ENCODE results near the gene GTF2H1. TPM values are rescaled to one million over a fixed set of nuclear protein-coding genes. Genes with fewer than 3 reads are reported as not detected.
"Not testable (repeated sequence)": the region's sequence is repeated elsewhere in the genome, so short reads cannot be mapped to it uniquely, and the experiment has no call there.

The GTF2H1 gene
- total RNA-seq, 1 donor from 2014 or later = 52.2 TPM

- no peak for DNase-seq (ENCODE audit: low spot score)
Measured at GRCh38 chr11:18393581-18394274, 71.4 kb downstream of the GTF2H1 start.

DNA sequence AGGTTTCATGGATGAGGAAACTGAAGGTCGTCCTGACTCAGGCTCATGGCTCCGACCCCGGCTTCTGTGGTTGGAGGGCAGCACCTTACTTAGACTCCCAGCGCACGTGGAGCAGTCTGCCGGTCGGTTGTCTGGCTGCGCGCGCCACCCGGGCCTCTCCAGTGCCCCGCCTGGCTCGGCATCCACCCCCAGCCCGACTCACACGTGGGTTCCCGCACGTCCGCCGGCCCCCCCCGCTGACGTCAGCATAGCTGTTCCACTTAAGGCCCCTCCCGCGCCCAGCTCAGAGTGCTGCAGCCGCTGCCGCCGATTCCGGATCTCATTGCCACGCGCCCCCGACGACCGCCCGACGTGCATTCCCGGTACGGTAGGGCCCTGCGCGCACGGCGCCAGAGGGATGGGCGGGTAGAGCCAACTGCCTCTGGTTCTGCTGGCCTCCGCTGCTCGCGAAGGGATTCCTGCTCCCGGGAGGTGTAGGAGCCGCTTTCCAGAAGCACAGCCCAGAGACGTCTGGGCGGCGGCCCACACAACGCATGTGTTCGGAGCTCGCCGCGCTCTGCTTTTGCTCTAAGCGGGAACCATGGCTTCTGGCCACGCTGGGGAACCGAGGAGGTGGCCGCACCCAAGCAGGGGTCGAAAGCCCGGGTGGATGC, 72.0 kb downstream of the GTF2H1 start, which contains the start of gene LDHA:
LDHA (plus strand) TSS at position 289 of the 653 bp plus-strand sequence. CDS start 2,280 bp downstream, outside the sequence.
- intact Hi-C loops (cut with micrococcal nuclease) = loop anchor here (1.0 to 10.0 kb wide), 6 partner anchors 10 to 1990 kb away; partner anchors contain the start of genes E2F8 and PRMT3

More at GRCh38 chr11:18393581-18394274, 71.4 kb downstream of the GTF2H1 start:
- no peaks in the 10 kb centered on the region for H3K27me3 Mint-ChIP-seq (ENCODE audit: insufficient read depth)
- H3K4me1 Mint-ChIP-seq (ENCODE audit: low read depth) = peaks cover 45% of the 10 kb centered on the region
- H3K4me3 Mint-ChIP-seq = peak overlapping the region; percentile 99
- H3K27ac Mint-ChIP-seq = peak overlapping the region; percentile 98
- no peaks in the 10 kb centered on the region for H3K9me3 Mint-ChIP-seq
- peaks cover 38% of the 10 kb centered on the region for H3K36me3 Mint-ChIP-seq (ENCODE audit: low read depth)
- intact Hi-C loops (cut with micrococcal nuclease) = loop anchor here (1.0 to 10.0 kb wide), 6 partner anchors 9 to 1991 kb away; partner anchors contain the start of genes E2F8 and PRMT3

DNA sequence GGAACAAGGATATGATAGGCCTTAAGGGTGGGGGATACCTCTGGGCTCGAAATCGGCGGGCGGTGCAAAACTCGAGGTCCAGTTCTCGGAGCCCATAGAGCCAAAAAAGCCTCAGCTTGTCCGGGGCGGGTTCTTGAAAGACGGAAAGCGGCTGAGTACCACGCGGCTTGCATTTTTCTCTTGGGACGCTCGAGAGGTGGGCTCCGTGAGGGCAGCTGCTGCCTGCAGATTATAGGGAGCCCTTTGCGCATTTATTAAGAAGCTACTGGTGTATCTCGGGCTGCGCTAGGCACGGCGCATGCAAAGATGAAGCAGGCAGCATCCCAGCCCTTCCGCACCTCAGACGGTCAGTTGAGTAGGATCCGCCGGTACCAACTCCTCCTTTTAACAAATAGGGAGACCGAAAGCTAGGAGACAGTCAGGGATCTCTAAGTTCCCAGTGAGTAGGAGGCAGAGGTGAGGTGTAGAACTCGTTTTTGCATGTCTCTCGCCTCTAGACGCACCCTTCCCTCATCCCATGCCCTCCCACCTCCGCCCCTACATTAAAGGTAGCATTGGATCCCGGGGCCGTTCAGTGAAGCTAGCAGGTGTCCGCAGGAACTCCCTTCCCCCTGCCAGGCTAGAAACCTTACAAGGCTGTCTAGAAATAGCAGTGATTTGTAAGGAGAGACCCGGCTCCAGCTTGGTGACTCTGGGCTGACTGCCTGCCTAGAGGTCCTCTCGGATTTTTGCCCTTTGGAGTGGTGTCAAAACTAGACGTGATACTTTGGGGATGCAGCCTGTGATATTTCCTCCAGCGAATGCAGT, 72.8 kb downstream of the GTF2H1 start:
- no peaks in the 10 kb centered on the region for H3K9me3 Mint-ChIP-seq
- peak overlapping the region; percentile 98 for H3K27ac Mint-ChIP-seq
- no peaks in the 10 kb centered on the region for H3K27me3 Mint-ChIP-seq (ENCODE audit: insufficient read depth)
- intact Hi-C loops (cut with micrococcal nuclease) = loop anchor here (1.0 to 10.0 kb wide), 7 partner anchors 11 to 1990 kb away; partner anchors contain the start of genes E2F8, PRMT3 and UEVLD
- peak overlapping the region; percentile 99 for H3K4me3 Mint-ChIP-seq
- no peak for DNase-seq (ENCODE audit: low spot score)
- peaks cover 52% of the 10 kb centered on the region for H3K36me3 Mint-ChIP-seq (ENCODE audit: low read depth)
- H3K4me1 Mint-ChIP-seq (ENCODE audit: low read depth) = peaks cover 59% of the 10 kb centered on the region

More for the DNA sequence above, 72.0 kb downstream of the GTF2H1 start, which contains the start of gene LDHA:
- Mint-ChIP-seq H3K4me3 (peak within 1 kb of the TSS; percentile 99), H3K4me1 (ENCODE audit: low read depth) (peaks cover 52% of the 10 kb centered on the region), H3K9me3 (no peaks in the 10 kb centered on the region), H3K27me3 (ENCODE audit: insufficient read depth) (no peaks in the 10 kb centered on the region), H3K27ac (peak within 1 kb of the TSS; percentile 98), H3K36me3 (ENCODE audit: low read depth) (peaks cover 44% of the 10 kb centered on the region)
- peak; percentile 97 for DNase-seq (ENCODE audit: low spot score)

GRCh38 chr11:18395735-18396504, 73.6 kb downstream of the GTF2H1 start:
- peaks cover 59% of the 10 kb centered on the region for H3K36me3 Mint-ChIP-seq (ENCODE audit: low read depth)
- peak; percentile 96 for DNase-seq (ENCODE audit: low spot score)
- H3K27me3 Mint-ChIP-seq (ENCODE audit: insufficient read depth) = no peaks in the 10 kb centered on the region
- no peaks in the 10 kb centered on the region for H3K9me3 Mint-ChIP-seq
- intact Hi-C loops (cut with micrococcal nuclease) = loop anchor here (1.0 to 10.0 kb wide), 8 partner anchors 74 to 1989 kb away; partner anchors contain the start of genes E2F8, GTF2H1, HPS5 and PRMT3
- peaks cover 67% of the 10 kb centered on the region for H3K4me1 Mint-ChIP-seq (ENCODE audit: low read depth)
- peak overlapping the region; percentile 99 for H3K4me3 Mint-ChIP-seq
- H3K27ac Mint-ChIP-seq = peak overlapping the region; percentile 98

DNA sequence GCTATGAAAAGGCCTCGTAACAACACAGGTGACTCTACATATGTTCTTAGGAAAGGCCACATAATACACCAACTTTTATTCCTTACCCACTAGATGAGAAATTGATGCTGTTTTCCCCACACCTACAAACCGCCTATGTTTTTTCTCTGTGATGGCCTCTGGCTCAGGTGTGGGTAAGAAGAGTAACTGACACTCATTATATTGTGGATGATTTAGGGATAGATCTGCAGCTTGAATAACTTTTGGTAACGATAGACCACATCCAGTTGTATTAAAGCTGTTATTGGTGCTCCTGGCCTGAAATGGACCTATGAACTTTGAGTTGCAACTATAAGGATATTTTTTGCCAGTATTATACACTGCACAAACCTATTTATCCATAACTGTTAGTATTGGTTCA, 75.6 kb downstream of the GTF2H1 start:
- peak overlapping the region; percentile 99 for H3K4me3 Mint-ChIP-seq
- intact Hi-C loops (cut with micrococcal nuclease) = loop anchor here (2.0 to 10.0 kb wide), 4 partner anchors 189 to 1987 kb away; partner anchors contain the start of genes E2F8, PRMT3, RPS13 and UEVLD
- H3K4me1 Mint-ChIP-seq (ENCODE audit: low read depth) = peaks cover 54% of the 10 kb centered on the region
- H3K27ac Mint-ChIP-seq = peak overlapping the region; percentile 40
- H3K36me3 Mint-ChIP-seq (ENCODE audit: low read depth) = peaks cover 66% of the 10 kb centered on the region
- no peaks in the 10 kb centered on the region for H3K9me3 Mint-ChIP-seq
- H3K27me3 Mint-ChIP-seq (ENCODE audit: insufficient read depth) = no peaks in the 10 kb centered on the region
- DNase-seq (ENCODE audit: low spot score) = no peak

DNA sequence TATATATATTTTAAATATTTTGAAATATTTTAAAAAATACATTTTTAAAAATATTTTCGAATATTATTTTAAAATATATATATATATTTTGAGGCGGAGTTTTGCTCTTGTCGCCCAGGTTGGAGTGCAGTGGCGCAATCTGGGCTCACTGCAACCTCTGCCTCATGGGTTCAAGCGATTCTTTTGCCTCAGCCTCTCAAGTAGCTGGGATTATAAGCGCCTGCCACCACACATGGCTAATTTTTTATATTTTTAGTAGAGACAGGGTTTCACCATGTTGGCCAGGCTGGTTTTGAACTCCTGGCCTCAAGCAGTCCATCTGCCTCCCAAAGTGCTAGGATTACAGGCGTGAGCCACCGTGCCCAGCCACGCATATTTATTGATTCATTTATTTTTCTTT, 78.7 kb downstream of the GTF2H1 start:
- Mint-ChIP-seq H3K36me3 (ENCODE audit: low read depth) (peaks cover 69% of the 10 kb centered on the region), H3K4me1 (ENCODE audit: low read depth) (peaks cover 58% of the 10 kb centered on the region)
- H3K4me3 Mint-ChIP-seq; H3K27ac Mint-ChIP-seq; DNase-seq (ENCODE audit: low spot score); H3K27me3 Mint-ChIP-seq (ENCODE audit: insufficient read depth); H3K9me3 Mint-ChIP-seq; intact Hi-C loops (cut with micrococcal nuclease): not testable (repeated sequence)

DNA sequence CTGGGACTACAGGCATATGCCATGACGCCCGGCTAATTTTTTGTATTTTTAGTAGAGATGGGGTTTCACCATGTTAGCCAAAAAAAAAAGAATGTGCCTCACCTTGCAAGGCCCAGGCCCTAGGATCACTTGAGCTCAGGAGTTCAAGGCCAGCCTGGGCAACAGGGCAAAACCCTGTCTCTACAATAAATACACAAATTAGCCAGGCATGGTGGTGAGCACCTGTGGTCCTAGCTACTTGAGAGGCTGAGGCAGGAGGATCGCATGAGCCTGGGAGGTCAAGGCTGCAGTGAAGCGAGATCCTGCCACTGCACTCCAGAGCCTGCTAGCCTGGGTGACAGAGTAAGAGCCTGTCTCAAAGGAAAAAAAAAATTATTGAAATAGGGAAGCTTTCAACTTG, 81.7 kb downstream of the GTF2H1 start:
- peaks cover 58% of the 10 kb centered on the region for H3K36me3 Mint-ChIP-seq (ENCODE audit: low read depth)
- DNase-seq (ENCODE audit: low spot score) = no peak
- H3K4me3 Mint-ChIP-seq = peak overlapping the region; percentile 22
- no peak overlapping the region for H3K27ac Mint-ChIP-seq
- intact Hi-C loops (cut with micrococcal nuclease) = no loop called here
- H3K4me1 Mint-ChIP-seq (ENCODE audit: low read depth) = peaks cover 37% of the 10 kb centered on the region
- no peaks in the 10 kb centered on the region for H3K27me3 Mint-ChIP-seq (ENCODE audit: insufficient read depth)
- no peaks in the 10 kb centered on the region for H3K9me3 Mint-ChIP-seq

DNA sequence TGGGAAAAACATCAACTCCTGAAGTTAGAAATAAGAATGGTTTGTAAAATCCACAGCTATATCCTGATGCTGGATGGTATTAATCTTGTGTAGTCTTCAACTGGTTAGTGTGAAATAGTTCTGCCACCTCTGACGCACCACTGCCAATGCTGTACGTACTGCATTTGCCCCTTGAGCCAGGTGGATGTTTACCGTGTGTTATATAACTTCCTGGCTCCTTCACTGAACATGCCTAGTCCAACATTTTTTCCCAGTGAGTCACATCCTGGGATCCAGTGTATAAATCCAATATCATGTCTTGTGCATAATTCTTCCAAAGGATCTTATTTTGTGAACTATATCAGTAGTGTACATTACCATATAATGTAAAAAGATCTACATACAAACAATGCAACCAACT, 85.0 kb downstream of the GTF2H1 start:
- intact Hi-C loops (cut with micrococcal nuclease); H3K9me3 Mint-ChIP-seq; DNase-seq (ENCODE audit: low spot score); H3K4me3 Mint-ChIP-seq; H3K27ac Mint-ChIP-seq; H3K27me3 Mint-ChIP-seq (ENCODE audit: insufficient read depth): not testable (repeated sequence)
- H3K4me1 Mint-ChIP-seq (ENCODE audit: low read depth) = peaks cover 31% of the 10 kb centered on the region
- peaks cover 42% of the 10 kb centered on the region for H3K36me3 Mint-ChIP-seq (ENCODE audit: low read depth)

DNA sequence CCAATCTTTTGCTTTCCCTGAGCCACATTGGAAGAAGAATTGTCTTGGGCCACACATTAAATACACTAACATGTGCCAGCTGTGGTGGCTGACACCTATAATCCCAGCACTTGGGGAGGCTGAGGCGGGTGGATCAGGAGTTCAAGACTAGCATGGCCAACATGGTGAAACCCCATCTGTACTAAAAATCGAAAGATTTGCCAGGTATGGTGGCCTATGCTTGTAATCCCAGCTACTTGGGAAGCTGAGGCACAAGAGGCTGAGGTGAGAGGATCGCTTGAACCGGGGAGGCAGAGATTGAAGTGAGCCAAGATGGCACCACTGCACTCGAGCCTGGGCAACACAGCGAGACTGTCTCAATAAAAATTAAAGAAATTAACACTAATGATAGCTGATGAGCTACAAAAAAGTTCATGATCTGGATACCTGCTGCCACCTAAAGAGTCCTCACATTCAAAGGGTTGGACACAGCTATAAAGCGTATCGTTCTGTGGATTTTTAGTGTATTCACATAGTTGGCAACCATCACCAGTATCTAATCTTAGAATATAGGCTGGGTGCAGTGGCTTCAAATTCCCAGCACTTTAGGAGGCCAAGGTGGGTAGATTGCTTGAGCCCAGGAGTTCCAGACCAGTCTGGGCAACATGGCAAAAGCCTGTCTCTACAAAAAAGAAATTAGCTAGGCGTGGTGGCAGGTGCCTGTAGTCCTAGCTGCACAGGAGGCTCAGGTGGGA, 86.4 kb downstream of the GTF2H1 start:
- Mint-ChIP-seq H3K4me3 (no peak overlapping the region), H3K36me3 (ENCODE audit: low read depth) (peaks cover 30% of the 10 kb centered on the region), H3K4me1 (ENCODE audit: low read depth) (peaks cover 19% of the 10 kb centered on the region), H3K9me3 (peaks cover 3% of the 10 kb centered on the region), H3K27ac (peak overlapping the region; percentile 44), H3K27me3 (ENCODE audit: insufficient read depth) (no peaks in the 10 kb centered on the region)
- intact Hi-C loops (cut with micrococcal nuclease) = no loop called here
- DNase-seq (ENCODE audit: low spot score) = no peak

DNA sequence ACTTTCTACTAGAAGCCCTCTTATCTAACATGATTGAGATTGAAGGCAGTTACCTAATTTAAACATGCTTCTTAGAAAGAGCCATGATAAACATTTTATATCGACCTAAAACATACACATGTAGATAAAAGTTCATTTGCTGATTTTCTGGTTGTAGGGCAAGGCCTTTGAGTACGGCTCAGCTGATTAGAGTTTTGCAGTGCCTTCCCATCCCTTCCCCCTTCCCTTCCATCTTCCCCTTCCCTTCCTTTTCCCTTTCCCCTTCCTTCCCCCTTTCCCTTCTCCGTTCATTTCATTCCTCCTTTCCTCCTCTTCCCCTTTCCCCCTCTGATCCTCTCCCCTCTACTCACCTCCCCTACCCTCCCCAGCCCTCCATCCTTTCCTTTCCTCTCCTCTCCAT, 94.1 kb downstream of the GTF2H1 start:
- Mint-ChIP-seq H3K36me3 (ENCODE audit: low read depth) (no peaks in the 10 kb centered on the region), H3K9me3 (no peaks in the 10 kb centered on the region), H3K4me1 (ENCODE audit: low read depth) (peaks cover 5% of the 10 kb centered on the region), H3K4me3 (no peak overlapping the region), H3K27me3 (ENCODE audit: insufficient read depth) (no peaks in the 10 kb centered on the region), H3K27ac (no peak overlapping the region)
- no peak for DNase-seq (ENCODE audit: low spot score)
- intact Hi-C loops (cut with micrococcal nuclease) = no loop called here

Measured in activated T-helper 1 cell treated with anti-CD3 and anti-CD28 coated beads, Interleukin-12 subunit alpha, Interleukin-12 subunit beta, Interleukin-2, Interleukin-4 antibody, amounts not matched to agents 30 ng/mL and 10 ng/mL and 1 ng/mL, durations not matched to agents 14 hours and 24 hours and 36 hours (primary cell).